NCI-H1436 treated with DMSO at 0.1 percent for 48 hours (cell line): Measurements from ENCODE around the gene PCNX3.

Experiments
- DNase-seq: peaks from one replicate; lab custom pipeline; 2025; lab: John Stamatoyannopoulos, UW

Gene PCNX3

GRCh38 chr11:65580756-65581155 is 34.8 kb upstream of the PCNX3 start:
- no peak for DNase-seq

GRCh38 chr11:65581928-65582327 is 33.6 kb upstream of the PCNX3 start:
- DNase-seq: no peak

GRCh38 chr11:65583589-65583988 is 32.0 kb upstream of the PCNX3 start:
- DNase-seq: no peak

GRCh38 chr11:65584106-65584505 is 31.5 kb upstream of the PCNX3 start:
- DNase-seq: no peak

- DNase-seq: no peak
Measured at GRCh38 chr11:65584723-65585171, 30.8 kb upstream of the PCNX3 start.

GRCh38 chr11:65585396-65586246 is 30.0 kb upstream of the PCNX3 start:
- no peak for DNase-seq

- DNase-seq: no peak
Measured at GRCh38 chr11:65586247-65586630, 29.3 kb upstream of the PCNX3 start.

- DNase-seq: no peak
Measured at GRCh38 chr11:65586676-65587075, 28.9 kb upstream of the PCNX3 start.

- no peak for DNase-seq
Measured at GRCh38 chr11:65588199-65589054, 27.1 kb upstream of the PCNX3 start.

- DNase-seq: no peak
Measured at GRCh38 chr11:65589444-65590239, 25.9 kb upstream of the PCNX3 start.

- no peak for DNase-seq
Measured at GRCh38 chr11:65590240-65590738, 25.3 kb upstream of the PCNX3 start.

- DNase-seq: no peak
Measured at GRCh38 chr11:65591939-65592857, 23.4 kb upstream of the PCNX3 start.

- DNase-seq: no peak
Measured at GRCh38 chr11:65592858-65593517, 22.6 kb upstream of the PCNX3 start.

- DNase-seq: no peak
Measured at GRCh38 chr11:65593518-65594414, 21.8 kb upstream of the PCNX3 start.

GRCh38 chr11:65595131-65595530 is 20.4 kb upstream of the PCNX3 start:
- DNase-seq: no peak

- DNase-seq: no peak
Measured at GRCh38 chr11:65595543-65596281, 19.9 kb upstream of the PCNX3 start, which contains the start of gene KCNK7. Gene KCNK7 (minus strand): TSS chr11:65595800. CDS start chr11:65595772, 28 bp downstream.

- DNase-seq: no peak
Measured at GRCh38 chr11:65596520-65596919, 19.1 kb upstream of the PCNX3 start.

GRCh38 chr11:65598258-65598699 is 17.3 kb upstream of the PCNX3 start:
- no peak for DNase-seq
